ENCODE results near the gene CCDC87. TPM values are rescaled to one million over a fixed set of nuclear protein-coding genes. Genes with fewer than 3 reads are reported as not detected.
"Not testable (repeated sequence)": the region's sequence is repeated elsewhere in the genome, so short reads cannot be mapped to it uniquely, and the experiment has no call there.

Gene CCDC87
- total and polyA plus RNA-seq, 7 donors = 0.14 to 0.71 (median 0.22) TPM; not detected in 3

GRCh38 chr11:66586136-66586535 is 6.7 kb downstream of the CCDC87 start:
- 57 to 71% methylated on average over 2 of the region's 2 CpGs for WGBS, 2 donors
- intact Hi-C loops (cut with DNase I) = no loop called here

GRCh38 chr11:66585447-66585846 is 7.4 kb downstream of the CCDC87 start:
- H3K27me3 ChIP-seq; DNase-seq; H3K4me1 ChIP-seq; H3K4me3 ChIP-seq; H3K36me3 ChIP-seq; H3K9me3 ChIP-seq; H3K27ac ChIP-seq; intact Hi-C loops (cut with DNase I): not testable (repeated sequence)
- 90 to 95% methylated on average over 1 of the region's 1 CpG for WGBS, 2 donors

More at GRCh38 chr11:66586136-66586535, 6.7 kb downstream of the CCDC87 start:
- Histone ChIP-seq H3K9me3 (no peaks in the 10 kb centered on the region), H3K4me1 (no peaks in the 10 kb centered on the region), H3K4me3 (no peak overlapping the region), H3K27ac (no peak overlapping the region), H3K36me3 (no peaks in the 10 kb centered on the region), H3K27me3 (no peaks in the 10 kb centered on the region)
- TF ChIP-seq EP300 (IDR thresholded peaks at IDR 0.05) = no peak
- DNase-seq = no peak

GRCh38 chr11:66582565-66583147 is 10.2 kb downstream of the CCDC87 start:
- H3K9me3 ChIP-seq; intact Hi-C loops (cut with DNase I); H3K36me3 ChIP-seq; H3K27me3 ChIP-seq; DNase-seq; H3K4me3 ChIP-seq; H3K4me1 ChIP-seq; H3K27ac ChIP-seq: not testable (repeated sequence)
- WGBS, 2 donors = 81 to 93% methylated on average over 3 of the region's 3 CpGs

GRCh38 chr11:66581261-66581660 is 11.6 kb downstream of the CCDC87 start:
- H3K27me3 ChIP-seq = no peaks in the 10 kb centered on the region
- H3K4me1 ChIP-seq = peaks cover 0 to 7% (median 2%) of the 10 kb centered on the region in 4 donors
- no peaks in the 10 kb centered on the region for H3K36me3 ChIP-seq
- DNase-seq = no peak
- H3K9me3 ChIP-seq = no peaks in the 10 kb centered on the region
- WGBS, 2 donors = 80 to 86% methylated on average over 3 of the region's 3 CpGs
- intact Hi-C loops (cut with DNase I) = no loop called here
- no peak overlapping the region for H3K4me3 ChIP-seq
- no peak overlapping the region for H3K27ac ChIP-seq
- TF ChIP-seq EP300 (IDR thresholded peaks at IDR 0.05) = no peak
- no peak for TF ChIP-seq POLR2AphosphoS5 (IDR thresholded peaks at IDR 0.05)
- no peak for TF ChIP-seq POLR2A (IDR thresholded peaks at IDR 0.05)
- TF ChIP-seq CTCF (IDR thresholded peaks at IDR 0.05) = no peak

- no peak for DNase-seq
- no peaks in the 10 kb centered on the region for H3K36me3 ChIP-seq
- H3K27me3 ChIP-seq = no peaks in the 10 kb centered on the region
- intact Hi-C loops (cut with DNase I) = no loop called here
- no peaks in the 10 kb centered on the region for H3K9me3 ChIP-seq
- H3K4me3 ChIP-seq = no peak overlapping the region
- 86 to 87% methylated on average over 5 of the region's 5 CpGs for WGBS, 2 donors
- H3K27ac ChIP-seq = no peak overlapping the region
- TF ChIP-seq CTCF (IDR thresholded peaks at IDR 0.05) = no peak
- H3K4me1 ChIP-seq = peaks cover 0 to 7% (median 2%) of the 10 kb centered on the region in 4 donors
Measured at GRCh38 chr11:66580803-66581202, 12.1 kb downstream of the CCDC87 start.

- Histone ChIP-seq H3K4me1 (peaks cover 0 to 7% (median 2%) of the 10 kb centered on the region in 4 donors), H3K36me3 (no peaks in the 10 kb centered on the region), H3K27me3 (no peaks in the 10 kb centered on the region), H3K9me3 (no peaks in the 10 kb centered on the region), H3K27ac (no peak overlapping the region), H3K4me3 (no peak overlapping the region)
- intact Hi-C loops (cut with DNase I) = loop anchor here (1.0 to 2.0 kb wide), 2 partner anchors 99 to 256 kb away; no protein-coding TSS in a partner anchor
- DNase-seq = peak; percentile 89
- TF ChIP-seq CTCF (IDR thresholded peaks at IDR 0.05) (peak; percentile 81 to 92 (median 90)), POLR2A (IDR thresholded peaks at IDR 0.05) (no peak), POLR2AphosphoS5 (IDR thresholded peaks at IDR 0.05) (peak in 2 of 4 donors; percentile 31 to 41), EP300 (IDR thresholded peaks at IDR 0.05) (no peak)
- WGBS, 2 donors = 19 to 20% methylated on average over 25 of the region's 25 CpGs
Measured at GRCh38 chr11:66579017-66579606, 13.8 kb downstream of the CCDC87 start.

Measured in sigmoid colon (tissue), 7 donors.